K562 (cell line): ENCODE data around the gene RPS28. TPM values are rescaled to one million over a fixed set of nuclear protein-coding genes. Genes with fewer than 3 reads are reported as not detected.
A peak's percentile ranks its signal among the peaks of the same experiment; 100 is the strongest.

Experiments used
- BACH1 ChIP-seq: fragments of 200-800 bp; sonication (Bioruptor generic); IDR thresholded peaks from 2 replicates; pipeline ENCODE4 v1.6.1; 2016; ENCODE audit warnings: missing genetic modification characterization, missing compliant biosample characterization
- CBX2 ChIP-seq: fragments of 200-600 bp; sonication (generic); IDR thresholded peaks from one replicate; pipeline ENCODE4 v1.6.1; 2012; ENCODE audit warnings: mild to moderate bottlenecking, low read length, inconsistent platforms; ENCODE audit not compliant: insufficient read depth, poor library complexity, severe bottlenecking
- DDX20 ChIP-seq: fragments of 450-650 bp; IDR thresholded peaks from 2 replicates; pipeline ENCODE4 v1.6.1; 2016; ENCODE audit warnings: missing genetic modification characterization, low read depth, mild to moderate bottlenecking, missing compliant biosample characterization, moderate library complexity
- DEAF1 ChIP-seq: fragments of 450-650 bp; formaldehyde crosslinking; IDR thresholded peaks from 2 replicates; pipeline ENCODE4 v1.4.0; 2020; ENCODE audit warnings: mild to moderate bottlenecking, moderate library complexity
- ESRRB ChIP-seq: fragments of 250-450 bp; sonication (Bioruptor Pico); IDR thresholded peaks from 2 replicates; pipeline ENCODE4 v1.5.0; 2020; ENCODE audit warnings: mild to moderate bottlenecking, moderate library complexity, borderline replicate concordance
- GTF2A2 ChIP-seq: IDR thresholded peaks from 2 replicates; pipeline ENCODE4 v1.6.1; 2016; ENCODE audit warnings: mild to moderate bottlenecking, missing genetic modification characterization, missing compliant biosample characterization
- HNRNPK ChIP-seq: fragments of 200-400 bp; formaldehyde crosslinking; IDR thresholded peaks from one replicate; pipeline ENCODE4 v1.6.1; 2018; ENCODE audit warnings: mild to moderate bottlenecking, low read depth, low read length; ENCODE audit not compliant: poor library complexity, severe bottlenecking
- KDM2B ChIP-seq: fragments of 250-450 bp; sonication (Bioruptor Pico); IDR thresholded peaks from 2 replicates; pipeline ENCODE4 v1.8.0; 2021; ENCODE audit warnings: mild to moderate bottlenecking, moderate library complexity
- MYBL2 ChIP-seq, 2 experiments: fragments of 450-650 bp in 1 of 2; sonication (generic) in 1 of 2; formaldehyde crosslinking in 1 of 2; IDR thresholded peaks; 2 replicates each; pipeline versions ENCODE4 v1.6.1 to v1.8.1; 2017 to 2022; ENCODE audit warnings: borderline replicate concordance in 1 of 2, inconsistent platforms in 1 of 2, low read depth in 1 of 2, mild to moderate bottlenecking in 1 of 2, missing genetic modification reagents in 1 of 2, moderate library complexity in 1 of 2
- NCOA2 ChIP-seq, 2 experiments: fragments of 450-650 bp; IDR thresholded peaks; 2 replicates each; pipeline ENCODE4 v1.6.1; 2018; ENCODE audit warnings: mild to moderate bottlenecking in 2 of 2, moderate library complexity in 1 of 2; ENCODE audit not compliant: partially characterized antibody in 2 of 2
- RCOR1 ChIP-seq, 2 experiments: IDR thresholded peaks; 2 replicates each; pipeline ENCODE4 v1.6.1; 2012; ENCODE audit warnings: low read depth in 2 of 2, low read length in 2 of 2, borderline replicate concordance in 1 of 2, improper control_type of control experiment in 1 of 2
- SMAD3 ChIP-seq: fragments of 450-650 bp; formaldehyde crosslinking; conservative IDR thresholded peaks from 2 replicates; pipeline ENCODE4 v1.4.0; 2020; ENCODE audit warnings: mild to moderate bottlenecking
- ZNF253 ChIP-seq: fragments of 250-450 bp; sonication (Bioruptor Pico); conservative IDR thresholded peaks from 2 replicates; pipeline ENCODE4 v1.6.1; 2021; ENCODE audit warnings: mild to moderate bottlenecking
- ZNF347 ChIP-seq: fragments of 450-650 bp; formaldehyde crosslinking; IDR thresholded peaks from 2 replicates; pipeline ENCODE4 v1.4.0; 2020; ENCODE audit warnings: low read depth, mild to moderate bottlenecking, moderate library complexity
- ZNF436 ChIP-seq: fragments of 250-450, 450-650 bp; sonication (Bioruptor Pico); formaldehyde crosslinking; IDR thresholded peaks from 2 replicates; pipeline ENCODE4 v1.7.0; 2020; ENCODE audit warnings: mild to moderate bottlenecking
- polyA plus RNA-seq, 8 experiments: library from polyadenylated mRNA; depleted of rRNA in 4 of 8; stranded (reverse) in 5 of 8; unstranded in 3 of 8; fragments of >200 nt; fragmentation: Nextera tagmentation in 2 of 8; fragmentation: Illumina TruSeq in 1 of 8; extraction: Ambion mirVana in 2 of 8; extraction: Trizol in 1 of 8; gene quantifications; 2 replicates each; pipeline versions ENCODE4 v1.2.1 to v1.2.3, GENCODE V29; 2011 to 2014; ENCODE audit warnings: inconsistent platforms in 1 of 8, missing spikeins in 1 of 8
- total RNA-seq, 7 experiments: library from RNA; depleted of rRNA in 6 of 7; stranded (reverse); fragments of >200 nt in 6 of 7; fragmentation: Illumina TruSeq in 2 of 7; extraction: Trizol in 2 of 7; gene quantifications; 2 replicates each; pipeline versions ENCODE4 v1.2.1 to v1.2.3, GENCODE V29; 2011 to 2021; ENCODE audit warnings: low replicate concordance in 1 of 7
- TF ChIP-seq, protein P1 (sequence below): fragments of 450-650 bp; IDR thresholded peaks from 2 replicates; pipeline ENCODE4 v1.7.0; 2016; ENCODE audit warnings: borderline replicate concordance
- TF ChIP-seq, protein P2 (sequence below): sonication (generic); formaldehyde crosslinking; IDR thresholded peaks from 2 replicates; pipeline ENCODE4 v1.8.1; 2023; ENCODE audit warnings: mild to moderate bottlenecking, missing genetic modification reagents
- TF ChIP-seq, protein P3 (sequence below): IDR thresholded peaks from 2 replicates; pipeline ENCODE4 v1.6.1; 2014; ENCODE audit warnings: antibody characterized with exemption

Gene RPS28
- total and polyA plus RNA-seq, 9 of the 15 experiments (the other 6 are each of a cell fraction or from before 2014, with no cell fraction given): 165 to 2,827 (median 1,303) TPM

DNA sequence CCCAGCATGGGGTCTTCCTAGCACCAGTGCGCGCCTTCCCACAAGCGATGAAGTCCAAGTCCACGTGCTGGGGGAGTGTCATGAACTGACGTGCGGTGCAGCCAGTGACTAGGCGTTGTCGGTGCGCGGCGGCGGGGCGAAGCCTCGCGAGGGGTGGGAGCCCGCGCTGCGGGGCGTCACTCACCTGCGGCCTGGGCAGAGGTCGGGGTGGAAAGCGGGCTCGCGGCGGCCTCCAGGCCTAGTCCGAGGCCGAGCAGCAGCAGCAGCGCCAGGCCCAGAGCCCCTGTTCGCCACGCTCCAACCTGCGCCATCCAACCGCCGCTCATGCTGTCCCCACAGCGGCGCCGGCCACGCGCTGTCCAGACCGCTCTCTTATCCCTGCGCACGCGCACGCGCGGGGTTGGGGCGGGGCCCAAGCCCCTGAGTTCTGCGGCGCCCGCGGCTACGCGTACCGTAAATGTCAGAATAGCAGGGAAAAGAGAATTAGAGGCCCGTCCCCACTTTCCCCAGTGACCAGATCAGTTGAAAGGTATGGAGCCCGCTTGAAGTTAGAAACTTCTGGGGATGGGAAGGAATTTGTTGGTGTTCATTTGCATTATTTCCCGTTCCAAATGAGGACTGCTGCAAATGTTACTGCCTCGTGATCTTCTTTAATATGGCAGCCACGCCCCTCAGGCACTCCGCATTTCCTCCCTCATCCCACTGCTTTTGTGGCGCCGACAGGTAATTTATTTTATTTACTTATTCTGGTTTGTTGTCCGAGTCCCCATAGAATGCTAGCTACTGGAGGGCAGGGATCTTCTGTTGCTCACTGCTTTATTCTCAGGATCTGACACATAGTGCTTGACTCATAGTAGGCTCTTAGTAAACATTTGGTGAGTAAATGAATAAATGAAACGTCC, 13.1 kb upstream of the RPS28 start, which contains the start of gene CD320 (continued):
- TF ChIP-seq HNRNPK: no peak
- TF ChIP-seq GTF2A2 (tag): no peak
- TF ChIP-seq SMAD3: no peak
- TF ChIP-seq, protein P1, sequence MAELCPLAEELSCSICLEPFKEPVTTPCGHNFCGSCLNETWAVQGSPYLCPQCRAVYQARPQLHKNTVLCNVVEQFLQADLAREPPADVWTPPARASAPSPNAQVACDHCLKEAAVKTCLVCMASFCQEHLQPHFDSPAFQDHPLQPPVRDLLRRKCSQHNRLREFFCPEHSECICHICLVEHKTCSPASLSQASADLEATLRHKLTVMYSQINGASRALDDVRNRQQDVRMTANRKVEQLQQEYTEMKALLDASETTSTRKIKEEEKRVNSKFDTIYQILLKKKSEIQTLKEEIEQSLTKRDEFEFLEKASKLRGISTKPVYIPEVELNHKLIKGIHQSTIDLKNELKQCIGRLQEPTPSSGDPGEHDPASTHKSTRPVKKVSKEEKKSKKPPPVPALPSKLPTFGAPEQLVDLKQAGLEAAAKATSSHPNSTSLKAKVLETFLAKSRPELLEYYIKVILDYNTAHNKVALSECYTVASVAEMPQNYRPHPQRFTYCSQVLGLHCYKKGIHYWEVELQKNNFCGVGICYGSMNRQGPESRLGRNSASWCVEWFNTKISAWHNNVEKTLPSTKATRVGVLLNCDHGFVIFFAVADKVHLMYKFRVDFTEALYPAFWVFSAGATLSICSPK: no peak
- TF ChIP-seq CBX2: no peak
- TF ChIP-seq ZNF347 (CRISPR knock-in tag): no peak
- TF ChIP-seq NCOA2 (IDR thresholded peaks at IDR 0.05; ENCODE audit: partially characterized antibody in 2 of 2): no peak
- no peak for TF ChIP-seq DDX20 (tag)
- TF ChIP-seq RCOR1 (IDR thresholded peaks at IDR 0.05; ENCODE audit: borderline replicate concordance in 1 of 2, low read depth in 2 of 2, low read length in 2 of 2): no peak
- no peak for TF ChIP-seq ESRRB (CRISPR knock-in tag)
- TF ChIP-seq ZNF436 (CRISPR knock-in tag): no peak
- no peak for TF ChIP-seq DEAF1 (CRISPR knock-in tag)
- TF ChIP-seq, protein P2, sequence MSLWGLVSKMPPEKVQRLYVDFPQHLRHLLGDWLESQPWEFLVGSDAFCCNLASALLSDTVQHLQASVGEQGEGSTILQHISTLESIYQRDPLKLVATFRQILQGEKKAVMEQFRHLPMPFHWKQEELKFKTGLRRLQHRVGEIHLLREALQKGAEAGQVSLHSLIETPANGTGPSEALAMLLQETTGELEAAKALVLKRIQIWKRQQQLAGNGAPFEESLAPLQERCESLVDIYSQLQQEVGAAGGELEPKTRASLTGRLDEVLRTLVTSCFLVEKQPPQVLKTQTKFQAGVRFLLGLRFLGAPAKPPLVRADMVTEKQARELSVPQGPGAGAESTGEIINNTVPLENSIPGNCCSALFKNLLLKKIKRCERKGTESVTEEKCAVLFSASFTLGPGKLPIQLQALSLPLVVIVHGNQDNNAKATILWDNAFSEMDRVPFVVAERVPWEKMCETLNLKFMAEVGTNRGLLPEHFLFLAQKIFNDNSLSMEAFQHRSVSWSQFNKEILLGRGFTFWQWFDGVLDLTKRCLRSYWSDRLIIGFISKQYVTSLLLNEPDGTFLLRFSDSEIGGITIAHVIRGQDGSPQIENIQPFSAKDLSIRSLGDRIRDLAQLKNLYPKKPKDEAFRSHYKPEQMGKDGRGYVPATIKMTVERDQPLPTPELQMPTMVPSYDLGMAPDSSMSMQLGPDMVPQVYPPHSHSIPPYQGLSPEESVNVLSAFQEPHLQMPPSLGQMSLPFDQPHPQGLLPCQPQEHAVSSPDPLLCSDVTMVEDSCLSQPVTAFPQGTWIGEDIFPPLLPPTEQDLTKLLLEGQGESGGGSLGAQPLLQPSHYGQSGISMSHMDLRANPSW (CRISPR knock-in tag): 0 out of 2 replicates have a peak, but pooled peaks have one; percentile 46
- TF ChIP-seq BACH1: no peak
- no peak for TF ChIP-seq ZNF253 (CRISPR knock-in tag)
- TF ChIP-seq, protein P3, sequence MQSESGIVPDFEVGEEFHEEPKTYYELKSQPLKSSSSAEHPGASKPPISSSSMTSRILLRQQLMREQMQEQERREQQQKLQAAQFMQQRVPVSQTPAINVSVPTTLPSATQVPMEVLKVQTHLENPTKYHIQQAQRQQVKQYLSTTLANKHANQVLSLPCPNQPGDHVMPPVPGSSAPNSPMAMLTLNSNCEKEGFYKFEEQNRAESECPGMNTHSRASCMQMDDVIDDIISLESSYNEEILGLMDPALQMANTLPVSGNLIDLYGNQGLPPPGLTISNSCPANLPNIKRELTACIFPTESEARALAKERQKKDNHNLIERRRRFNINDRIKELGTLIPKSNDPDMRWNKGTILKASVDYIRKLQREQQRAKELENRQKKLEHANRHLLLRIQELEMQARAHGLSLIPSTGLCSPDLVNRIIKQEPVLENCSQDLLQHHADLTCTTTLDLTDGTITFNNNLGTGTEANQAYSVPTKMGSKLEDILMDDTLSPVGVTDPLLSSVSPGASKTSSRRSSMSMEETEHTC: 0 out of 2 replicates have a peak, but pooled peaks have one; percentile 28
- TF ChIP-seq KDM2B (CRISPR knock-in tag): no peak
- TF ChIP-seq MYBL2 (IDR thresholded peaks at IDR 0.05; ENCODE audit: low read depth): no peak
- TF ChIP-seq MYBL2 (CRISPR knock-in tag; IDR thresholded peaks at IDR 0.05; ENCODE audit: borderline replicate concordance): no peak
